Activated CD4-positive, alpha-beta T cell treated with anti-CD3 and anti-CD28 coated beads for 1 hour (primary cell): ENCODE data around the gene ZNF274.
A peak's percentile ranks its signal among the peaks of the same experiment; 100 is the strongest.
"Not testable (repeated sequence)": the region's sequence is repeated elsewhere in the genome, so short reads cannot be mapped to it uniquely, and the experiment has no call there.

Source experiments
- DNase-seq: peaks from one replicate; pipeline ENCODE4 v3.0.0-alpha.2; 2020

Gene ZNF274

DNA sequence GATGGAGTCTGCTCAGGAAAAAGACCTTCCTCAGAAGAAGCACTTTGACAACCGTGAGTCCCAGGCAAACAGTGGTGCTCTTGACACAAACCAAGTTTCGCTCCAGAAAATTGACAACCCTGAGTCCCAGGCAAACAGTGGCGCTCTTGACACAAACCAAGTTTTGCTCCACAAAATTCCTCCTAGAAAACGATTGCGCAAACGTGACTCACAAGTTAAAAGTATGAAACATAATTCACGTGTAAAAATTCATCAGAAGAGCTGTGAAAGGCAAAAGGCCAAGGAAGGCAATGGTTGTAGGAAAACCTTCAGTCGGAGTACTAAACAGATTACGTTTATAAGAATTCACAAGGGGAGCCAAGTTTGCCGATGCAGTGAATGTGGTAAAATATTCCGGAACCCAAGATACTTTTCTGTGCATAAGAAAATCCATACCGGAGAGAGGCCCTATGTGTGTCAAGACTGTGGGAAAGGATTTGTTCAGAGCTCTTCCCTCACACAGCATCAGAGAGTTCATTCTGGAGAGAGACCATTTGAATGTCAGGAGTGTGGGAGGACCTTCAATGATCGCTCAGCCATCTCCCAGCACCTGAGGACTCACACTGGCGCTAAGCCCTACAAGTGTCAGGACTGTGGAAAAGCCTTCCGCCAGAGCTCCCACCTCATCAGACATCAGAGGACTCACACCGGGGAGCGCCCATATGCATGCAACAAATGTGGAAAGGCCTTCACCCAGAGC, 29.6 kb downstream of the ZNF274 start:
- no peak for DNase-seq

DNA sequence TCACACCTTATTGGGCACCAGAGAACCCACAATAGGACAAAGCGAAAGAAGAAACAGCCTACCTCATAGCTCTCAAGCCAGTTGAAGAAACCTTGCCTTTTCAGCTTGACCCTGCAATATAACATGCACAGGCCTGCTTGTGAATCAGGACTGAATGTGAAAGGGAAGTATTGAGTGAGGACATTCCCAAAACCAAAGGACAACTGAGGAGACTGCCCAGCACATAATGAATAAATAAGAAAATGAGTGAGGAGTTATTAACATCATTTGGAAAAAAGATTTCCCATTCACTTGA, 30.2 kb downstream of the ZNF274 start:
- DNase-seq = no peak

DNA sequence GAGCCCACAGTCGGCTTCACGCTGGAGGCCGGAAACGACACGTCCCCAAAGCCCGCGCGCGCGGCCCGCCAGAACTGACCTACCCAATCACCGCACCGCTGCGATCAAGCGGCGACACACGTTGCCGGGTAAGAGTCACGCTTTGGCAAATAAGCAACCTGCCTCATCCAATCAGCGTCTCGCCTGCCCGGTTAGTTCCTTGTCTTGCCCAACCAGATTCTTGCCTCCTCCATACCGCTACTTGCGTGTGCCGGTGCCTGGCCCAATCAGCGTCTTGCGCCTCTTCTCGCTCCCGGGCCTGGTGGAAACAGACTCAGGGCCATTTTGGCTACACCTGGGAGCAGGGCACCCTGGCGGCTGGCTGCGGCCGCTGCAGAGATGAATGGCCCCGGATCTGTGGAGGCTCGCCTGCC, 34.2 kb downstream of the ZNF274 start:
- no peak for DNase-seq

GRCh38 chr19:58217607-58218391, 34.9 kb downstream of the ZNF274 start:
- no peak for DNase-seq

DNA sequence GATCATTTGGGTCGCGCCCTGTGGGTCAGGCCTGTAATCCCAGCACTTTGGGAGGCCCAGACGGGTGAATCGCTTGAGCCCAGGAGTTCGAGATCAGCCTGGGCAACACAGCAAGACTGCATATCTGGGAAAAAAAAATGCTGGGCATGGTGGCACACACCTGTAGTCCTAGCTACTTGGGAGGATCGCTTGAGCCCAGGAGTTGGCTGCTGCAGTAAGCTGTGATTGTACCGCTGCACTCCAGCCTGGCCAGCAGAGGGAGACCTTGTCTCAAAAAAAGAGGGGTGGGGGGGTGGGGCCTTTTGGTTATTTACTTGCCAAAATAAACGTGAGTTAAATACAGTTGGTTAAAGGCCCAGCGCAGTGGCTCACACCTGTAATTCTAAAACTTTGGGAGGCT, 36.0 kb downstream of the ZNF274 start:
- no peak for DNase-seq

GRCh38 chr19:58227964-58228584, 45.2 kb downstream of the ZNF274 start:
- no peak for DNase-seq

GRCh38 chr19:58228585-58229254, 45.9 kb downstream of the ZNF274 start, which contains the start of gene ZNF544:
Gene ZNF544, plus strand, starts transcription at chr19:58228914. Its CDS starts 15,110 bp downstream, at chr19:58244024.
- DNase-seq = peak; percentile 20

- no peak for DNase-seq
Observed at GRCh38 chr19:58229255-58229639, 46.4 kb downstream of the ZNF274 start.

DNA sequence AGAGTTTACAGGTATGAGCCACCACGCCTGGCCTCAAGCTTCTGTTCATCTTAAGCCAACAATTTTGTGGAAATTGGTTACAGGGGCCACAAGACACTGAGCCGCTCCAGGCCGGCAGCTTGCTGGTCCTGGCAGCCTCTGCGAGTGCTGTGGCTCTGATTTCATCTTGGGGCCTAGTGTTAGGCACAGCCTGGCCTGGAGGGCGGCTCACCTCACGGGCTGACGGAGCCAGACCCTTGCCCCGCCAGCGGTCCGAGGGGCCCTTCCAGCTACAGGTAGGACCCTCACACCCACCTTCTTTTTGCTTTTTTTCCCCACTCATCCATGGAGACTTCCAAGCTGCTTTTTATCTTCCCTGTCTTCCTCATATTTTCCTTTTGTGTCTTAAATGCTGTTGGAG, 54.5 kb downstream of the ZNF274 start:
- no peak for DNase-seq

DNA sequence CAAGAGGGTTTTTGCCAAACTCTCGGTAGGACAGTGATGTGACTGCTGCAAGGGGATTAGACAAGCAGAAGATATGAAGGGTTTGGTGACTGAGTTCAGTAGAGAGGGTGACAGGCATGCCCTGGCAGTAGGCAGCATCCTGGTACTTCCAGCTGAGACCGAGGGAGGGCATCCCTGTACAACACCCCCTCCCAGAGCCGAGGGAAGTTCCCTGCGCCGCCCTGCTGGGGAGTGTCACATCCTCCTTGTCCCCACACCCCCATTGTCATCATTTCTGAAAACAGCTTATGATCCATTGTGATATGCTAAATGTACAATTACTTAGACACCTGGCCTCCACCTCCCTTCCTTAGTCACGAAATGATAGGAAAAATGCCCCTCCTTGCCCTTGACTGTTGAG, 60.5 kb downstream of the ZNF274 start:
- DNase-seq = no peak

GRCh38 chr19:58248886-58249285, 66.0 kb downstream of the ZNF274 start:
- no peak for DNase-seq

DNA sequence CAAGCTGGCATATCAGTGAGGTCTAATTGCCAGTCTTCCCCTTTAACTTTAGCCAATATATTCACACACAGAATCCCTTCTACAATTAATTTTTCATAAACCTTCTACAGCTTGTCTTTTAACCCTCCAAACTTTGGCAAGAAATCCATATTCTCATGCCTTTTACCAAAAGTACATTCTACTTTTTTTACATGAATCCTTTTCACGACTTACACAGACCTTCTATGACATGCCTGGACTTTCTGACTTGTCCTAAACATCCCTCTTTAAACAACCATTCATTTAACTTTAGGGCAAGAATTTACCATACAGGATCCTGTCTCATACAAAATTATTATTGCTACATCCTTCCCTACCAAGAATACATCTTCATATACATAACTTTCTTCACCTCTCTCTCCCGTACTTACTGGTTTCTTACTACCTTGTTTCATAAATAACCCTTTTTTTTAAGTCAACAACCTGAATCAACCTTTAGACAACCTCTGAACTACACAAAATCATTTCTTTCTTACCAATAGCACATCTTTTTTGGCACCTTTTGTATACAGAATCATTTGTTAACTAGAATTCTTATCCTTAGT, 69.3 kb downstream of the ZNF274 start:
- DNase-seq = no peak

DNA sequence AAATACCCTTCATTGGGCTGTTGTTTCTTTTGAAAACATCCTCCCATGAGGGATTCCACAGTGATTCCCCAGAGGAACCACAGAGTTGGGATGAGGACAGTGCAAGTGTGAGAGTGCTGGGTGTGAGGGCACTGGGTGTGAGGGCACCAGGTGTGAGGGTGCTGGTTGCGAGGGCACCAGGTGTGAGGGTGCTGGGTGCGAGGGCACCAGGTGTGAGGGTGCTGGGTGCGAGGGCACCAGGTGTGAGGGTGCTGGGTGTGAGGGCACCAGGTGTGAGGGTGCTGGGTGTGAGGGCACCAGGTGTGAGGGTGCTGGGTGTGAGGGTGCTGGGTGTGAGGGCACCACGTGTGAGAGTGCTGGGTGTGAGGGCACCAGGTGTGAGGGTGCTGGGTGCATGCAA, 75.4 kb downstream of the ZNF274 start:
- DNase-seq = not testable (repeated sequence)

GRCh38 chr19:58261600-58261967, 78.7 kb downstream of the ZNF274 start:
- DNase-seq = no peak

GRCh38 chr19:58261968-58262921, 79.4 kb downstream of the ZNF274 start:
- no peak for DNase-seq

DNA sequence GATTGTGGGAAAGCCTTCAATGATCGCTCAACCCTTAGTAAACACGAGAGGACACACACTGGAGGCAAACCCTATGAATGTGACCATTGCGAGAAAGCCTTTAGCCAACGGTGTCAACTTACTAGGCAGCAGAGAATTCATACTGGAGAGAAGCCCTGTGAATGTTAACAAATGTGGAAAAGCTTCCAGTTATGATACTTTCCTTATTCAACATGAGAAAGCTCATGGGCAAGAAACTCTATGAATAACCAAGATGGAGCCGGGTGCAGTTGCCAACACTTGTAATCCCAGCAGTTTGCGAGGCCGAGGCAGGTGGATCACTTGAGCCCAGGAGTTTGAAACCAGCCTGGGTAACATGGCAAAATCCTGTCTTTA, 80.0 kb downstream of the ZNF274 start:
- DNase-seq = no peak
